B cell (primary cell): ENCODE results near the gene CNKSR3.

ENCODE experiments used
- CTCF ChIP-seq: fragments of 200-600 bp; IDR thresholded peaks from one replicate; pipeline ENCODE4 v1.8.0; 2022; ENCODE audit warnings: antibody characterized with exemption, mild to moderate bottlenecking
- EZH2 ChIP-seq: IDR thresholded peaks from 2 replicates; pipeline ENCODE4 v1.6.1; 2012; ENCODE audit warnings: borderline replicate concordance, low read depth, mild to moderate bottlenecking, moderate library complexity, low read length; ENCODE audit not compliant: insufficient read depth, poor library complexity, severe bottlenecking

DNA sequence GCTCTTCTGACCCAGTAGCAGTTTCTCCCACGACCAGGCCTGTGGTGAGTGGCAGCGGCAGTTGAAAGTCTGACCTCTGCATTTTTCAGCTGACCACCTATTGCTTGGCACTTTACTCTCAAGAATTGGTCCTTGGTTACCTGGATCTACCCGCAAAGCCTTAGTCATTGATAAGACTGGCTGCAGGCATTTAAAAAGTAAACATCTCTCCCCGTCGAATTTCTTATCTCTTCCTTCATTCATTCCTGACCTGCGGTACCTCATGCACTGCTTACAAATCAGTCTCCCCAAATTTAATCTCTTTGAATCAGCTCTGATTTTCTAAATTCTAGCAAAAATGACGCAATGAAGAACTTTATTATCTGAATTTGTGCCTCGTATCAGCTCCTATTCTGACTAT is 127.7 kb downstream of the CNKSR3 start:
- TF ChIP-seq EZH2: no peak
- TF ChIP-seq CTCF: no peak
